ENCODE results near the gene MYO3B.

- TF ChIP-seq TAF1 (IDR thresholded peaks at IDR 0.05; ENCODE audit: low read depth, low read length), result no peak
- no peak for TF ChIP-seq CTCF (IDR thresholded peaks at IDR 0.05; ENCODE audit: control extremely low read depth in 1 of 3, insufficient read depth in 1 of 3, low read depth in 1 of 3, low read length in 3 of 3)
- no peak for TF ChIP-seq ZNF274 (IDR thresholded peaks at IDR 0.05; ENCODE audit: borderline replicate concordance, extremely low read depth, low read length)
- no peak for TF ChIP-seq POLR2A (IDR thresholded peaks at IDR 0.05; ENCODE audit: control extremely low read depth in 1 of 2, low read depth in 2 of 2, low read length in 2 of 2)
- no peak for TF ChIP-seq SAP30 (IDR thresholded peaks at IDR 0.05; ENCODE audit: insufficient read depth, insufficient replicate concordance, low read length)
- TF ChIP-seq TEAD4 (IDR thresholded peaks at IDR 0.05; ENCODE audit: low read depth, low read length), result no peak
- no peak for TF ChIP-seq BRCA1 (IDR thresholded peaks at IDR 0.05; ENCODE audit: low read depth, low read length)
- TF ChIP-seq NRF1 (IDR thresholded peaks at IDR 0.05; ENCODE audit: low read depth, low read length), result no peak
- no peak for TF ChIP-seq CREB1 (IDR thresholded peaks at IDR 0.05)
- TF ChIP-seq, protein P1, sequence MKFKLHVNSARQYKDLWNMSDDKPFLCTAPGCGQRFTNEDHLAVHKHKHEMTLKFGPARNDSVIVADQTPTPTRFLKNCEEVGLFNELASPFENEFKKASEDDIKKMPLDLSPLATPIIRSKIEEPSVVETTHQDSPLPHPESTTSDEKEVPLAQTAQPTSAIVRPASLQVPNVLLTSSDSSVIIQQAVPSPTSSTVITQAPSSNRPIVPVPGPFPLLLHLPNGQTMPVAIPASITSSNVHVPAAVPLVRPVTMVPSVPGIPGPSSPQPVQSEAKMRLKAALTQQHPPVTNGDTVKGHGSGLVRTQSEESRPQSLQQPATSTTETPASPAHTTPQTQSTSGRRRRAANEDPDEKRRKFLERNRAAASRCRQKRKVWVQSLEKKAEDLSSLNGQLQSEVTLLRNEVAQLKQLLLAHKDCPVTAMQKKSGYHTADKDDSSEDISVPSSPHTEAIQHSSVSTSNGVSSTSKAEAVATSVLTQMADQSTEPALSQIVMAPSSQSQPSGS (IDR thresholded peaks at IDR 0.05; ENCODE audit: low read length), result no peak
- no peak for TF ChIP-seq ATF3 (IDR thresholded peaks at IDR 0.05; ENCODE audit: insufficient read depth, low read depth, low read length)
- TF ChIP-seq JUN (IDR thresholded peaks at IDR 0.05; ENCODE audit: low read depth, low read length), result no peak
- TF ChIP-seq RAD21 (IDR thresholded peaks at IDR 0.05 in 1 of 2, conservative IDR thresholded peaks at IDR 0.05 in 1 of 2; ENCODE audit: low read depth in 2 of 2, low read length in 2 of 2), result no peak
These were observed 503.4 kb downstream of the MYO3B start for GRCh38 chr2:170681311-170681710.
